ENCODE data around the gene MDM4. TPM values are rescaled to one million over a fixed set of nuclear protein-coding genes. Genes with fewer than 3 reads are reported as not detected.
A peak's percentile ranks its signal among the peaks of the same experiment; 100 is the strongest.

The MDM4 gene
- total RNA-seq, 1 donor from 2014 or later: 41.1 TPM

GRCh38 chr1:204602111-204602579 is 85.9 kb downstream of the MDM4 start:
- no peak overlapping the region for H3K27ac Mint-ChIP-seq (ENCODE audit: unreplicated experiment)
- Histone ChIP-seq H3K36me3 (ENCODE audit: insufficient read depth, low read length) (no peaks in the 10 kb centered on the region), H3K4me3 (ENCODE audit: insufficient read depth, low read depth, low read length) (no peak overlapping the region), H2AFZ (ENCODE audit: low read depth, low read length) (no peak overlapping the region), H4K20me1 (ENCODE audit: insufficient read depth, low read length) (no peaks in the 10 kb centered on the region), H3K4me1 (ENCODE audit: insufficient read depth, low read length) (no peaks in the 10 kb centered on the region), H3K27ac (ENCODE audit: low read depth, low read length) (no peak overlapping the region), H3K4me2 (ENCODE audit: low read length) (no peak overlapping the region), H3K79me2 (ENCODE audit: insufficient read depth, low read length) (no peaks in the 10 kb centered on the region), H3K9me3 (ENCODE audit: insufficient read depth, low read depth, low read length) (no peaks in the 10 kb centered on the region), H3K27me3 (ENCODE audit: insufficient read depth, low read length) (peaks cover 11% of the 10 kb centered on the region), H3K9ac (ENCODE audit: low read length) (no peak overlapping the region)
- H3K27me3 Mint-ChIP-seq (ENCODE audit: low read depth, unreplicated experiment): peaks cover 39% of the 10 kb centered on the region
- no peaks in the 10 kb centered on the region for H3K36me3 Mint-ChIP-seq (ENCODE audit: low read depth, unreplicated experiment)
- TF ChIP-seq CTCF (IDR thresholded peaks at IDR 0.05; ENCODE audit: insufficient read depth, low read depth, low read length): no peak
- TF ChIP-seq EZH2 (IDR thresholded peaks at IDR 0.05; ENCODE audit: insufficient read depth, low read length): no peak
- no peaks in the 10 kb centered on the region for H3K4me1 Mint-ChIP-seq (ENCODE audit: low read depth, unreplicated experiment)
- no peak for DNase-seq (ENCODE audit: low read depth)
- H3K9me3 Mint-ChIP-seq (ENCODE audit: unreplicated experiment): no peaks in the 10 kb centered on the region
- no peak overlapping the region for H3K4me3 Mint-ChIP-seq (ENCODE audit: unreplicated experiment)
- no peak for FAIRE-seq

- H4K20me1 ChIP-seq (ENCODE audit: insufficient read depth, low read length): no peaks in the 10 kb centered on the region
- H3K9ac ChIP-seq (ENCODE audit: low read length): no peak overlapping the region
- H2AFZ ChIP-seq (ENCODE audit: low read depth, low read length): no peak overlapping the region
- H3K4me3 ChIP-seq (ENCODE audit: insufficient read depth, low read depth, low read length): no peak overlapping the region
- Mint-ChIP-seq H3K4me3 (ENCODE audit: unreplicated experiment) (no peak overlapping the region), H3K27me3 (ENCODE audit: low read depth, unreplicated experiment) (peaks cover 44% of the 10 kb centered on the region), H3K4me1 (ENCODE audit: low read depth, unreplicated experiment) (no peaks in the 10 kb centered on the region), H3K9me3 (ENCODE audit: unreplicated experiment) (peaks cover 2% of the 10 kb centered on the region), H3K27ac (ENCODE audit: unreplicated experiment) (peak overlapping the region; percentile 18), H3K36me3 (ENCODE audit: low read depth, unreplicated experiment) (no peaks in the 10 kb centered on the region)
- no peaks in the 10 kb centered on the region for H3K79me2 ChIP-seq (ENCODE audit: insufficient read depth, low read length)
- no peaks in the 10 kb centered on the region for H3K9me3 ChIP-seq (ENCODE audit: insufficient read depth, low read depth, low read length)
- TF ChIP-seq EZH2 (IDR thresholded peaks at IDR 0.05; ENCODE audit: insufficient read depth, low read length): no peak
- no peak for TF ChIP-seq CTCF (IDR thresholded peaks at IDR 0.05; ENCODE audit: insufficient read depth, low read depth, low read length)
- H3K27me3 ChIP-seq (ENCODE audit: insufficient read depth, low read length): peaks cover 11% of the 10 kb centered on the region
- FAIRE-seq: no peak
- no peak for DNase-seq (ENCODE audit: low read depth)
- no peak overlapping the region for H3K4me2 ChIP-seq (ENCODE audit: low read length)
- no peak overlapping the region for H3K27ac ChIP-seq (ENCODE audit: low read depth, low read length)
- H3K4me1 ChIP-seq (ENCODE audit: insufficient read depth, low read length): no peaks in the 10 kb centered on the region
- no peaks in the 10 kb centered on the region for H3K36me3 ChIP-seq (ENCODE audit: insufficient read depth, low read length)
Measured at GRCh38 chr1:204602871-204603542, 86.8 kb downstream of the MDM4 start.

GRCh38 chr1:204605791-204606190 is 89.6 kb downstream of the MDM4 start:
- TF ChIP-seq CTCF (IDR thresholded peaks at IDR 0.05; ENCODE audit: insufficient read depth, low read depth, low read length) (no peak), EZH2 (IDR thresholded peaks at IDR 0.05; ENCODE audit: insufficient read depth, low read length) (no peak)
- H3K4me2 ChIP-seq (ENCODE audit: low read length): no peak overlapping the region
- H3K27me3 ChIP-seq (ENCODE audit: insufficient read depth, low read length): peaks cover 14% of the 10 kb centered on the region
- H3K36me3 ChIP-seq (ENCODE audit: insufficient read depth, low read length): no peaks in the 10 kb centered on the region
- no peak overlapping the region for H2AFZ ChIP-seq (ENCODE audit: low read depth, low read length)
- no peaks in the 10 kb centered on the region for H3K36me3 Mint-ChIP-seq (ENCODE audit: low read depth, unreplicated experiment)
- no peaks in the 10 kb centered on the region for H3K79me2 ChIP-seq (ENCODE audit: insufficient read depth, low read length)
- no peaks in the 10 kb centered on the region for H3K4me1 ChIP-seq (ENCODE audit: insufficient read depth, low read length)
- DNase-seq (ENCODE audit: low read depth) (no peak), FAIRE-seq (no peak)
- no peak overlapping the region for H3K4me3 Mint-ChIP-seq (ENCODE audit: unreplicated experiment)
- H3K27ac Mint-ChIP-seq (ENCODE audit: unreplicated experiment): no peak overlapping the region
- H3K27ac ChIP-seq (ENCODE audit: low read depth, low read length): no peak overlapping the region
- no peak overlapping the region for H3K4me3 ChIP-seq (ENCODE audit: insufficient read depth, low read depth, low read length)
- H4K20me1 ChIP-seq (ENCODE audit: insufficient read depth, low read length): no peaks in the 10 kb centered on the region
- H3K9me3 ChIP-seq (ENCODE audit: insufficient read depth, low read depth, low read length): no peaks in the 10 kb centered on the region
- H3K4me1 Mint-ChIP-seq (ENCODE audit: low read depth, unreplicated experiment): no peaks in the 10 kb centered on the region
- peaks cover 2% of the 10 kb centered on the region for H3K9me3 Mint-ChIP-seq (ENCODE audit: unreplicated experiment)
- peaks cover 58% of the 10 kb centered on the region for H3K27me3 Mint-ChIP-seq (ENCODE audit: low read depth, unreplicated experiment)
- no peak overlapping the region for H3K9ac ChIP-seq (ENCODE audit: low read length)
